ENCODE measurements around the gene NATD1. TPM values are rescaled to one million over a fixed set of nuclear protein-coding genes. Genes with fewer than 3 reads are reported as not detected.
"Not testable (repeated sequence)": the region's sequence is repeated elsewhere in the genome, so short reads cannot be mapped to it uniquely, and the experiment has no call there.

NATD1 gene
- polyA plus RNA-seq, 2 of the 4 experiments (the other 2 are of a cell fraction): 1.1 to 1.6 TPM

DNA sequence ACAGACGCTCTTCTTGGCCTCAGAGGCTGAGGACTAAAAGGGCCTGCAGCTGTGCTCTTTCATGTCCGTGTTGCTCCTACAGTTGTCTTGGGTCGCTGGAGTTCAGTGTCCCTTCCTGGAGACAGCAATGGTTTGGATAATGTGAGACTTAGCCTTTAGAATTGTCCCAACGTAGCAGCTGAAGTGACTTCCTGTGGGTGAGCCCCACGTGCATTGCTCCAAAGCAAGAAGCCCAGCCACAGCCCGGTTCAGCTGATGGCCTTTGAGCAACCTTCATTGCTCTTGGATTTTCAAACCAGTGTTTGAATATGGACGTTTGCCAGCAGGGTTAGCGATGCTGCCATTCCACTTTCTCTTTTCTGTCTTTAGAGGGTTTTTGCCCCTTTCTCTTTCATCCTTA, 59.0 kb downstream of the NATD1 start:
- ChIA-PET CTCF (interaction anchor here (1.0 to 3.2 kb wide), 4 partner anchors 19 to 317 kb away, joined by 4 to 10 read pairs (median 6); partner anchors contain the start of gene TMEM11), POLR2A (no interaction called here)
- no peak for FAIRE-seq
- 74% methylated on average over 8 of the region's 8 CpGs for WGBS (ENCODE audit: missing lambda C conversion rate)
- H3K4me3 ChIP-seq: no peak overlapping the region
- H3K4me1 ChIP-seq: no peaks in the 10 kb centered on the region
- no peak for DNase-seq (ENCODE audit: low read depth in 1 of 2, low spot score in 1 of 2)
- no peak for ATAC-seq
- H3K27ac ChIP-seq: no peak overlapping the region
- TF ChIP-seq JUN (IDR thresholded peaks at IDR 0.05) (no peak), NFE2L2 (conservative IDR thresholded peaks at IDR 0.05; ENCODE audit: low read length) (no peak), RARB (CRISPR knock-in tag; IDR thresholded peaks at IDR 0.05) (no peak), TFCP2L1 (CRISPR knock-in tag; IDR thresholded peaks at IDR 0.05) (no peak), CBX2 (IDR thresholded peaks at IDR 0.05; ENCODE audit: borderline replicate concordance, low read depth) (no peak), RAD21 (conservative IDR thresholded peaks at IDR 0.05 in 1 of 2, IDR thresholded peaks at IDR 0.05 in 1 of 2) (no peak), CEBPB (IDR thresholded peaks at IDR 0.05) (no peak), HOXB13 (CRISPR knock-in tag; IDR thresholded peaks at IDR 0.05; ENCODE audit: low read depth) (no peak), RCOR1 (IDR thresholded peaks at IDR 0.05; ENCODE audit: low read depth, low read length) (no peak), POLR2A (IDR thresholded peaks at IDR 0.05; ENCODE audit: low read length) (no peak), ZNF302 (CRISPR knock-in tag; IDR thresholded peaks at IDR 0.05) (no peak), MAFK (IDR thresholded peaks at IDR 0.05; ENCODE audit: partially characterized antibody) (no peak), FOSL2 (IDR thresholded peaks at IDR 0.05) (no peak), FOSL2 (CRISPR knock-in tag; IDR thresholded peaks at IDR 0.05) (no peak)
- TF ChIP-seq, protein P1, sequence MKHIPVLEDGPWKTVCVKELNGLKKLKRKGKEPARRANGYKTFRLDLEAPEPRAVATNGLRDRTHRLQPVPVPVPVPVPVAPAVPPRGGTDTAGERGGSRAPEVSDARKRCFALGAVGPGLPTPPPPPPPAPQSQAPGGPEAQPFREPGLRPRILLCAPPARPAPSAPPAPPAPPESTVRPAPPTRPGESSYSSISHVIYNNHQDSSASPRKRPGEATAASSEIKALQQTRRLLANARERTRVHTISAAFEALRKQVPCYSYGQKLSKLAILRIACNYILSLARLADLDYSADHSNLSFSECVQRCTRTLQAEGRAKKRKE (CRISPR knock-in tag; IDR thresholded peaks at IDR 0.05; ENCODE audit: low read depth): no peak
- TF ChIP-seq, protein P2, sequence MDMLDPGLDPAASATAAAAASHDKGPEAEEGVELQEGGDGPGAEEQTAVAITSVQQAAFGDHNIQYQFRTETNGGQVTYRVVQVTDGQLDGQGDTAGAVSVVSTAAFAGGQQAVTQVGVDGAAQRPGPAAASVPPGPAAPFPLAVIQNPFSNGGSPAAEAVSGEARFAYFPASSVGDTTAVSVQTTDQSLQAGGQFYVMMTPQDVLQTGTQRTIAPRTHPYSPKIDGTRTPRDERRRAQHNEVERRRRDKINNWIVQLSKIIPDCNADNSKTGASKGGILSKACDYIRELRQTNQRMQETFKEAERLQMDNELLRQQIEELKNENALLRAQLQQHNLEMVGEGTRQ (IDR thresholded peaks at IDR 0.05): no peak
- H3K9me3 ChIP-seq: no peaks in the 10 kb centered on the region
- no peak overlapping the region for H3K4me2 ChIP-seq

DNA sequence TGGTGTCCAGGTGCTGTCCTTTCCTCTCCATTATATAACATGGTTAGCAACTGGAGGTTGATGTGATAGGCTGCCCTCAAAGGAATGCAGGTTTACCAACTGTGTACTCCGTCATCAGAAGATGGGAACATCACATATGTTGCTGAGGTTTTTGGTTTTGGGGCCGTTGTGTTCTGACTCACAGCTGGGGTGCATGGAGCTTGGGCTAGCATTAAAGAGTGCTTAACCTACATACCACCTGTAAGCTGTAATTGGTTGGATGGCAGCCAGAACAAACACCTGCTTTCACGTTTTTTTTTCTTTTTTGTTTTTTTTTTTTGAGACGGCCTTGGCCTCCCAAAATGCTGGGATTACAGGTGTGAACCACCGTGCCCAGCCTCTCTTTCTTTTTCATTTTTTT, 60.2 kb downstream of the NATD1 start:
- H3K9me3 ChIP-seq: no peaks in the 10 kb centered on the region
- no peak for ATAC-seq
- H3K27ac ChIP-seq: no peak overlapping the region
- no peak for TF ChIP-seq EHMT2 (IDR thresholded peaks at IDR 0.05; ENCODE audit: low read depth)
- 79% methylated on average over 5 of the region's 5 CpGs for WGBS (ENCODE audit: missing lambda C conversion rate)
- no peak overlapping the region for H3K4me3 ChIP-seq
- no peaks in the 10 kb centered on the region for H3K4me1 ChIP-seq
- H3K4me2 ChIP-seq: no peak overlapping the region
- ChIA-PET POLR2A (no interaction called here), CTCF (interaction anchor here (0.7 to 3.2 kb wide), 6 partner anchors 15 to 133 kb away, joined by 3 to 10 read pairs (median 6); partner anchors contain the start of gene TMEM11)
- FAIRE-seq: no peak
- no peak for DNase-seq (ENCODE audit: low read depth in 1 of 2, low spot score in 1 of 2)

DNA sequence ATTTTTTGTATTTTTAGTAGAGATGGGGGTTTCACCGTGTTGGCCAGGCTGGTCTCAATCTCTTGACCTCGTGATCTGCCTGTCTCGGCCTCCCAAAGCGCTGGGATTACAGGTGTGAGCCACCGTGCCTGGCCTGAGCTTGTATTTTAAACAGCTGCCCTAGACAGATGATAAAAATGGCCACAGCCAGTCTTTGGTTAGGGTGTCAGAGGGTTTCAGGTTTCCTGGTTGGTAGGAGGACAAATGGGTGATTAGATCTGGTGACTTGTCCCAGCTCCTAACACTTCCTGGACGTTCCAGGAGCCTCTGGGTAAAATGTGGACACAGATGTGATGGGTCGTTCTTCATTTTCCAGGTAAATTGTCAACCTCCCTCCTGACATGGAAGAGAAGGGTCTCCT, 60.8 kb downstream of the NATD1 start:
- DNase-seq (ENCODE audit: low read depth in 1 of 2, low spot score in 1 of 2); FAIRE-seq; H3K4me1 ChIP-seq; H3K4me3 ChIP-seq; H3K27ac ChIP-seq; H3K4me2 ChIP-seq; H3K9me3 ChIP-seq; ATAC-seq: not testable (repeated sequence)
- ChIA-PET POLR2A (interaction anchor here (0.6 kb wide), 1 partner anchor 12 kb away, joined by 4 read pairs; no protein-coding TSS in a partner anchor), CTCF (interaction anchor here (0.7 to 3.2 kb wide), 6 partner anchors 15 to 132 kb away, joined by 3 to 10 read pairs (median 6); partner anchors contain the start of gene TMEM11)
- WGBS (ENCODE audit: missing lambda C conversion rate): 91% methylated on average over 7 of the region's 7 CpGs

DNA sequence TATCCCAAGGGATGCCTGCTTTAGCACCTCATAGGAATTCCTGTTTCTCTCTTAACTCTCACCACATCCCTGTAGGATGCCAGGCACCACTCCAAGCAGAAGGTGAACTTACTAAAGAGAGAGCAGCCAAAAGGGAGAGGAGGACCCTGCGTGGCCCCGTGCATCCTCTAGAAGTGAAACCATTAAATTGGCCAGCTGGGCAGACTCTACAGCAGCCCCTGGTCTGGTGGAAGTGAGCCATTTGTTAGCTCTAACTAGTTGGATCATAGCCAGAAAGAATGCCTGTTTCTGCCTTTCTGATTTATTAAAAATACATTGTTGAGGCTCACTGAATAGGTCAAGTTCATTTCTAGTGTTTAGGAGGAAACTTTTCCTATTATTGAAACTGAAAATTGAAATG, 61.5 kb downstream of the NATD1 start:
- 97% methylated on average over 2 of the region's 2 CpGs for WGBS (ENCODE audit: missing lambda C conversion rate)
- H3K27ac ChIP-seq: no peak overlapping the region
- no peak for ATAC-seq
- no peak for FAIRE-seq
- TF ChIP-seq FOSL2 (IDR thresholded peaks at IDR 0.05) (no peak), FOSL2 (CRISPR knock-in tag; IDR thresholded peaks at IDR 0.05) (no peak), JUNB (IDR thresholded peaks at IDR 0.05) (no peak), ESRRA (IDR thresholded peaks at IDR 0.05; ENCODE audit: borderline replicate concordance, low read length) (no peak), KDM5A (IDR thresholded peaks at IDR 0.05) (no peak), RCOR1 (IDR thresholded peaks at IDR 0.05; ENCODE audit: low read depth, low read length) (no peak)
- H3K4me1 ChIP-seq: no peaks in the 10 kb centered on the region
- H3K4me2 ChIP-seq: no peak overlapping the region
- H3K9me3 ChIP-seq: no peaks in the 10 kb centered on the region
- POLR2A ChIA-PET: interaction anchor here (0.6 kb wide), 1 partner anchor 72 kb away, joined by 3 read pairs; no protein-coding TSS in a partner anchor
- CTCF ChIA-PET: interaction anchor here (1.6 to 3.2 kb wide), 3 partner anchors 16 to 324 kb away, joined by 3 to 10 read pairs (median 6); no protein-coding TSS in a partner anchor
- no peak overlapping the region for H3K4me3 ChIP-seq
- no peak for DNase-seq (ENCODE audit: low read depth in 1 of 2, low spot score in 1 of 2)

Data from A549 (cell line).